MM.1S (cell line): ENCODE data around the gene MUC5B.

Source experiments
- CTCF ChIP-seq: fragments of 300-600 bp; sonication (generic); IDR thresholded peaks from 2 replicates; pipeline ENCODE4 v1.5.1; 2016; ENCODE audit warnings: antibody characterized with exemption, low read length, mixed read lengths
- EZH2 ChIP-seq: fragments of 300-600 bp; sonication (generic); optimal IDR thresholded peaks from 2 replicates; pipeline ENCODE3; 2017; ENCODE audit warnings: low read depth, mild to moderate bottlenecking, antibody characterized with exemption, low read length, mixed read lengths

- no peak for TF ChIP-seq CTCF
- no peak for TF ChIP-seq EZH2
Observed at GRCh38 chr11:1283906-1284305, 61.0 kb downstream of the MUC5B start.
